Kidney (tissue), 14 donors: ENCODE results near the gene SPCS1. TPM values are rescaled to one million over a fixed set of nuclear protein-coding genes. Genes with fewer than 3 reads are reported as not detected.

ENCODE experiments used
- DNase-seq, 5 donors: peaks; one replicate each; pipeline ENCODE4 v3.0.0-alpha.2; 2013 to 2020
- FAIRE-seq: peaks from 2 replicates; lab custom pipeline; 2012; peaks lifted over from hg19 to GRCh38; lab: Jason Lieb, UNC
- H3K27ac ChIP-seq, 2 donors: one replicate each; pipeline ENCODE4 v1.7.0; 2013; ENCODE audit warnings: low read depth in 2 of 2, low read length in 2 of 2, inconsistent platforms in 1 of 2
- H3K27me3 ChIP-seq: one replicate; pipeline ENCODE4 v1.7.1; 2013; ENCODE audit warnings: low read length, inconsistent platforms; ENCODE audit not compliant: control insufficient read depth, insufficient read depth
- H3K36me3 ChIP-seq, 3 donors: one replicate each; pipeline versions ENCODE4 v1.7.0 to v1.7.1; 2013; ENCODE audit warnings: low read length in 3 of 3, control low read depth in 1 of 3, inconsistent platforms in 1 of 3; ENCODE audit not compliant: insufficient read depth in 3 of 3, control insufficient read depth in 2 of 3
- H3K4me1 ChIP-seq, 3 donors: one replicate each; pipeline versions ENCODE4 v1.7.0 to v1.7.1; 2013; ENCODE audit warnings: low read length in 3 of 3, inconsistent platforms in 1 of 3, low read depth in 1 of 3; ENCODE audit not compliant: control insufficient read depth in 2 of 3, insufficient read depth in 2 of 3
- H3K4me3 ChIP-seq, 3 donors: one replicate each; pipeline versions ENCODE4 v1.7.0 to v1.8.1; 2013; ENCODE audit warnings: low read length in 3 of 3, control low read depth in 1 of 3, inconsistent platforms in 1 of 3
- H3K9ac ChIP-seq, 3 donors: one replicate each; pipeline versions ENCODE4 v1.7.0 to v1.7.1; 2013; ENCODE audit warnings: low read length in 3 of 3, control low read depth in 1 of 3, inconsistent platforms in 1 of 3
- H3K9me3 ChIP-seq, 3 donors: one replicate each; pipeline versions ENCODE4 v1.7.0 to v1.7.1; 2013; ENCODE audit warnings: low read length in 3 of 3, control low read depth in 1 of 3, inconsistent platforms in 1 of 3; ENCODE audit not compliant: control insufficient read depth in 2 of 3, insufficient read depth in 1 of 3
- intact Hi-C: fragments of 100-400 bp; cut with DNase I; formaldehyde crosslinking; loops from one replicate; pipeline ENCODE4 v1.11.1; 2022
- polyA plus RNA-seq: library from polyadenylated mRNA; stranded (reverse); fragments of 350-450 nt; fragmentation: Illumina TruSeq; extraction: RNeasy Lipid Tissue Mini Kit (QIAGEN cat#74804); gene quantifications from one replicate; pipeline ENCODE4 v1.2.3, GENCODE V29; 2014; ENCODE audit warnings: low read depth, low replicate concordance; ENCODE audit not compliant: insufficient read depth
- total RNA-seq: library from RNA; stranded (reverse); fragmentation: NEBNext Ultra II Directional; extraction: Animal tissue kit (Norgen Biotek cat#: 25700); gene quantifications from one replicate; pipeline ENCODE4 v1.2.1, GENCODE V29; 2021
- TF ChIP-seq, protein P1 (sequence below): IDR thresholded peaks from 3 replicates; pipeline ENCODE4 v1.5.1; 2012; ENCODE audit warnings: mild to moderate bottlenecking, moderate library complexity, borderline replicate concordance; ENCODE audit not compliant: insufficient read depth; ENCODE audit errors: extremely low read depth
- donor health status: control.
- donor health status: control.
- donor health status: control.
- donor health status: control.
- donor health status: control.
- donor health status: DM: yes; HTN: yes; CAD: no.
- donor health status: Normal renal cell carcinoma (clear cell type).

Gene SPCS1
- total and polyA plus RNA-seq, 2 donors from 2014 or later: 124 to 265 TPM

DNA sequence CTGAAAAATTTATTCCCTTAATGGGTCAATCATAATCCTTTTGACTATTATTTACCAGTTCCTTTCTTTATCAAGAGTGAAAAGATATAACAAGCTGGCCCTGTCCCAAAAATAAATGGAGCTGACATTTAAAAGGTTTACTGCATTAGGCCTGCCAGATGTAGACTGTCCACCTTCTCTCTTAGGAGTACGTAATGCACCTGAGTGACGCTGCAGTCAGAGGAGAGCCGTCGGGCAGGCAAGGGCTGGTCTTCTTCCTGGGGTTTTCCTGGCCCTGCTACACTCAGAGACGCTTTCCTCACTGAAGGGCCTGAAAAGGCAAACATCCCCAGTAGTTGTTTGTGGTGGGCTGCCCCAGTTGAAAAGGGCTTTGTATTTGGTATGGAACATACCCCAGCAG lies 37.2 kb downstream of the SPCS1 start:
- intact Hi-C loops: no loop called here
- Histone ChIP-seq H3K27me3 (no peaks in the 10 kb centered on the region), H3K9me3 (no peaks in the 10 kb centered on the region), H3K36me3 (peaks cover 9 to 35% (median 25%) of the 10 kb centered on the region in 3 donors), H3K4me1 (peaks cover 0 to 5% (median 0%) of the 10 kb centered on the region in 3 donors), H3K9ac (no peak overlapping the region), H3K4me3 (no peak overlapping the region), H3K27ac (peak overlapping the region; percentile 13 to 14)
- FAIRE-seq (no peak), DNase-seq (no peak)
- TF ChIP-seq, protein P1, sequence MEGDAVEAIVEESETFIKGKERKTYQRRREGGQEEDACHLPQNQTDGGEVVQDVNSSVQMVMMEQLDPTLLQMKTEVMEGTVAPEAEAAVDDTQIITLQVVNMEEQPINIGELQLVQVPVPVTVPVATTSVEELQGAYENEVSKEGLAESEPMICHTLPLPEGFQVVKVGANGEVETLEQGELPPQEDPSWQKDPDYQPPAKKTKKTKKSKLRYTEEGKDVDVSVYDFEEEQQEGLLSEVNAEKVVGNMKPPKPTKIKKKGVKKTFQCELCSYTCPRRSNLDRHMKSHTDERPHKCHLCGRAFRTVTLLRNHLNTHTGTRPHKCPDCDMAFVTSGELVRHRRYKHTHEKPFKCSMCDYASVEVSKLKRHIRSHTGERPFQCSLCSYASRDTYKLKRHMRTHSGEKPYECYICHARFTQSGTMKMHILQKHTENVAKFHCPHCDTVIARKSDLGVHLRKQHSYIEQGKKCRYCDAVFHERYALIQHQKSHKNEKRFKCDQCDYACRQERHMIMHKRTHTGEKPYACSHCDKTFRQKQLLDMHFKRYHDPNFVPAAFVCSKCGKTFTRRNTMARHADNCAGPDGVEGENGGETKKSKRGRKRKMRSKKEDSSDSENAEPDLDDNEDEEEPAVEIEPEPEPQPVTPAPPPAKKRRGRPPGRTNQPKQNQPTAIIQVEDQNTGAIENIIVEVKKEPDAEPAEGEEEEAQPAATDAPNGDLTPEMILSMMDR: no peak

DNA sequence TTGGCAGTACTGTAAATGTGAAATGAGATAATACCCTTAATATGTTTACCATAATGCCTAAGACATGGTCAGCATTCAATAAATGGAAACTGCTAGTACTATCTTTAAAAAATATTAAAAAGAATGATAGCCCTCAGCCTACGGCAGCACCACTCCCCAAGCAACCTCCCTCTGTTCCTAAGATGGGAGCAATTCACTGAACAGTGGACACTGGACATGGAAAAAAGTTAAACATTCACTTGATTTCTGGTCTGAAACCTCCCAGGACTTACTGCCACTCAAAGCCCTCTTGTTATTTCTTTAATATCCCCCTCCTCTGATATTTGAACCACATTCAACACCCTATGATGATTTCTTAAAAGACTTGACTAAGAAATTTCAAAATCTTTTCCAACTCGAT lies 37.8 kb downstream of the SPCS1 start:
- DNase-seq (peak in 1 of 5 donors; percentile 1), FAIRE-seq (no peak)
- peak overlapping the region in 1 of 2 donors; percentile 14 for H3K27ac ChIP-seq
- TF ChIP-seq, protein P1: no peak
- no peak overlapping the region for H3K4me3 ChIP-seq
- H3K9ac ChIP-seq: no peak overlapping the region
- peaks cover 9 to 40% (median 26%) of the 10 kb centered on the region in 3 donors for H3K36me3 ChIP-seq
- H3K9me3 ChIP-seq: no peaks in the 10 kb centered on the region
- H3K27me3 ChIP-seq: no peaks in the 10 kb centered on the region
- peaks cover 0 to 5% (median 0%) of the 10 kb centered on the region in 3 donors for H3K4me1 ChIP-seq
- intact Hi-C loops: no loop called here

DNA sequence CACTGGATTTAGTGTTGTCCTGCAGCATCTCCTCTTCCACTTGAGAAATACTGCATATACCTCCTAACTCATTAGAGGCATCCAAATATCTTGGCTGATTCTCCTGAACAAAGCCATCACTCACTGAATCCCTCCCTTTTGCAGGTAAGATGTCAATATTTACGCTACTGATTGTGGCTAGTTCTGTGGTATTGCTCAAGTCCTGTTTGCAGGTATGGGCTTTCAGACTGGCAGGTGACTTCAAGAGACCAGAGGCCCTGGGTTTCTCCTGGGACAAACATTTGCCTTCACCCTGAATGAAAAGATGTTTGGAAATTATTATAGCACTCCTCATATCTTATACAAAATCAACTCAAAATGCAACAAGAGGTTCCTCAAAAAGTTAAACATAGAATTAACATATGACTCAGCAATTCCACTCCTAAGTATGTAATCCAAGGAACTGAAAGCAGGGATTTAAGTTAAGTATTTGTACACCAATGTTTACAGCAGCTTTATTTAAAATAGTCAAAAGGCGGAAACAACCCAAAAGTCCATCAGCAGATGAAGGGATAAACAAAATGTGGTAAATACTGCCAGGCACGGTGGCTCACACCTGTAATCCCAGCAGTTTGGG lies 46.2 kb downstream of the SPCS1 start:
- Histone ChIP-seq H3K27ac (no peak overlapping the region), H3K9me3 (no peaks in the 10 kb centered on the region), H3K4me3 (no peak overlapping the region), H3K9ac (no peak overlapping the region), H3K4me1 (no peaks in the 10 kb centered on the region), H3K27me3 (no peaks in the 10 kb centered on the region), H3K36me3 (peaks cover 5 to 35% (median 23%) of the 10 kb centered on the region in 3 donors)
- no peak for FAIRE-seq
- intact Hi-C loops: no loop called here
- TF ChIP-seq, protein P1: no peak
- DNase-seq: no peak
